ENCODE measurements around the gene LCLAT1. TPM values are rescaled to one million over a fixed set of nuclear protein-coding genes. Genes with fewer than 3 reads are reported as not detected.

LCLAT1 gene
- total RNA-seq, 2 experiments from 2014 or later: 8.3 to 10.2 TPM

GRCh38 chr2:30664761-30665358 lies 217.8 kb downstream of the LCLAT1 start:
- Histone ChIP-seq H3K4me1 (ENCODE audit: insufficient read depth, low read length) (no peaks in the 10 kb centered on the region), H3K36me3 (ENCODE audit: insufficient read depth, low read length) (no peaks in the 10 kb centered on the region), H3K9me3 (ENCODE audit: control insufficient read depth in 1 of 2, insufficient read depth in 1 of 2, low read length in 2 of 2) (peaks cover 5 to 12% of the 10 kb centered on the region in 2 experiments), H3K27me3 (ENCODE audit: control insufficient read depth in 1 of 2, insufficient read depth in 2 of 2, low read length in 2 of 2) (no peaks in the 10 kb centered on the region), H3K27ac (ENCODE audit: low read depth in 1 of 2, low read length in 2 of 2) (no peak overlapping the region), H3K4me3 (ENCODE audit: low read length) (no peak overlapping the region)
- Mint-ChIP-seq H3K36me3 (ENCODE audit: low read depth) (no peaks in the 10 kb centered on the region), H3K27ac (no peak overlapping the region), H3K9me3 (peaks cover 5% of the 10 kb centered on the region), H3K27me3 (no peaks in the 10 kb centered on the region), H3K4me3 (no peak overlapping the region), H3K4me1 (ENCODE audit: low read depth) (no peaks in the 10 kb centered on the region)
- ChIA-PET POLR2A (no interaction called here), CTCF (no interaction called here)
- DNase-seq: no peak
- no peak for ATAC-seq (ENCODE audit: poor library complexity)
- intact Hi-C loops (cut with DNase I, micrococcal nuclease): no loop called here
- TF ChIP-seq CTCF (IDR thresholded peaks at IDR 0.05): no peak

- no peak overlapping the region for H3K4me3 ChIP-seq (ENCODE audit: low read length)
- TF ChIP-seq CTCF (IDR thresholded peaks at IDR 0.05): no peak
- no peaks in the 10 kb centered on the region for H3K36me3 Mint-ChIP-seq (ENCODE audit: low read depth)
- intact Hi-C loops (cut with DNase I, micrococcal nuclease): no loop called here
- ChIA-PET POLR2A (no interaction called here), CTCF (no interaction called here)
- DNase-seq: no peak
- H3K9me3 ChIP-seq (ENCODE audit: control insufficient read depth in 1 of 2, insufficient read depth in 1 of 2, low read length in 2 of 2): peaks cover 5 to 18% of the 10 kb centered on the region in 2 experiments
- no peak for ATAC-seq (ENCODE audit: poor library complexity)
- H3K27ac ChIP-seq (ENCODE audit: low read depth in 1 of 2, low read length in 2 of 2): no peak overlapping the region
- no peaks in the 10 kb centered on the region for H3K27me3 Mint-ChIP-seq
- H3K27ac Mint-ChIP-seq: no peak overlapping the region
- H3K4me1 Mint-ChIP-seq (ENCODE audit: low read depth): no peaks in the 10 kb centered on the region
- peaks cover 9% of the 10 kb centered on the region for H3K9me3 Mint-ChIP-seq
- no peaks in the 10 kb centered on the region for H3K36me3 ChIP-seq (ENCODE audit: insufficient read depth, low read length)
- no peak overlapping the region for H3K4me3 Mint-ChIP-seq
- no peaks in the 10 kb centered on the region for H3K4me1 ChIP-seq (ENCODE audit: insufficient read depth, low read length)
- no peaks in the 10 kb centered on the region for H3K27me3 ChIP-seq (ENCODE audit: control insufficient read depth in 1 of 2, insufficient read depth in 2 of 2, low read length in 2 of 2)
Observed at GRCh38 chr2:30665761-30666265, 218.8 kb downstream of the LCLAT1 start.

GRCh38 chr2:30666266-30666874 lies 219.3 kb downstream of the LCLAT1 start:
- H3K9me3 ChIP-seq (ENCODE audit: control insufficient read depth in 1 of 2, insufficient read depth in 1 of 2, low read length in 2 of 2): peaks cover 5 to 18% of the 10 kb centered on the region in 2 experiments
- no peak overlapping the region for H3K4me3 Mint-ChIP-seq
- no peaks in the 10 kb centered on the region for H3K36me3 Mint-ChIP-seq (ENCODE audit: low read depth)
- no peaks in the 10 kb centered on the region for H3K4me1 Mint-ChIP-seq (ENCODE audit: low read depth)
- ATAC-seq (ENCODE audit: poor library complexity) (no peak), DNase-seq (no peak)
- TF ChIP-seq CTCF (IDR thresholded peaks at IDR 0.05): no peak
- no peaks in the 10 kb centered on the region for H3K27me3 ChIP-seq (ENCODE audit: control insufficient read depth in 1 of 2, insufficient read depth in 2 of 2, low read length in 2 of 2)
- H3K9me3 Mint-ChIP-seq: peaks cover 9% of the 10 kb centered on the region
- no peaks in the 10 kb centered on the region for H3K36me3 ChIP-seq (ENCODE audit: insufficient read depth, low read length)
- no peaks in the 10 kb centered on the region for H3K27me3 Mint-ChIP-seq
- ChIA-PET CTCF (no interaction called here), POLR2A (no interaction called here)
- H3K27ac Mint-ChIP-seq: no peak overlapping the region
- H3K4me3 ChIP-seq (ENCODE audit: low read length): no peak overlapping the region
- no peaks in the 10 kb centered on the region for H3K4me1 ChIP-seq (ENCODE audit: insufficient read depth, low read length)
- intact Hi-C loops (cut with DNase I, micrococcal nuclease): no loop called here
- no peak overlapping the region for H3K27ac ChIP-seq (ENCODE audit: low read depth in 1 of 2, low read length in 2 of 2)

All from CD4-positive, alpha-beta T cell (primary cell).